Measurements from ENCODE around the gene TFAP2E.
"Not testable (repeated sequence)": the region's sequence is repeated elsewhere in the genome, so short reads cannot be mapped to it uniquely, and the experiment has no call there.

Gene TFAP2E

GRCh38 chr1:35574125-35574654, 1.1 kb downstream of the TFAP2E start:
- DNase-seq (ENCODE audit: low read depth), result no peak
- no peak for TF ChIP-seq CTCF (conservative IDR thresholded peaks at IDR 0.05; ENCODE audit: low read length)
- H3K4me3 ChIP-seq (ENCODE audit: low read length), result no peak overlapping the region

GRCh38 chr1:35574655-35575415, 1.7 kb downstream of the TFAP2E start:
- TF ChIP-seq CTCF (conservative IDR thresholded peaks at IDR 0.05; ENCODE audit: low read length), result no peak
- no peak for DNase-seq (ENCODE audit: low read depth)
- no peak overlapping the region for H3K4me3 ChIP-seq (ENCODE audit: low read length)

GRCh38 chr1:35575416-35575958, 2.4 kb downstream of the TFAP2E start:
- H3K4me3 ChIP-seq (ENCODE audit: low read length), result no peak overlapping the region
- no peak for TF ChIP-seq CTCF (conservative IDR thresholded peaks at IDR 0.05; ENCODE audit: low read length)
- DNase-seq (ENCODE audit: low read depth), result no peak

- H3K4me3 ChIP-seq (ENCODE audit: low read length), result no peak overlapping the region
- DNase-seq (ENCODE audit: low read depth), result peak; percentile 44
- no peak for TF ChIP-seq CTCF (conservative IDR thresholded peaks at IDR 0.05; ENCODE audit: low read length)
These were observed 3.1 kb downstream of the TFAP2E start for GRCh38 chr1:35576061-35576765.

GRCh38 chr1:35576766-35577070, 3.6 kb downstream of the TFAP2E start:
- H3K4me3 ChIP-seq (ENCODE audit: low read length); DNase-seq (ENCODE audit: low read depth): not testable (repeated sequence)

GRCh38 chr1:35577071-35577998, 4.2 kb downstream of the TFAP2E start:
- DNase-seq (ENCODE audit: low read depth), result no peak
- H3K4me3 ChIP-seq (ENCODE audit: low read length), result no peak overlapping the region
- TF ChIP-seq CTCF (conservative IDR thresholded peaks at IDR 0.05; ENCODE audit: low read length), result no peak

- no peak for TF ChIP-seq CTCF (conservative IDR thresholded peaks at IDR 0.05; ENCODE audit: low read length)
- DNase-seq (ENCODE audit: low read depth), result no peak
- H3K4me3 ChIP-seq (ENCODE audit: low read length), result no peak overlapping the region
These were observed 7.9 kb downstream of the TFAP2E start for GRCh38 chr1:35580949-35581388.

- not testable (repeated sequence) for H3K4me3 ChIP-seq (ENCODE audit: low read length); DNase-seq (ENCODE audit: low read depth)
These were observed 8.5 kb downstream of the TFAP2E start for GRCh38 chr1:35581621-35582020.

Measured in AG10803 (cell line).